HG03025 (cell line): Measurements from ENCODE around the gene ARL8A.
"Not testable (repeated sequence)": the region's sequence is repeated elsewhere in the genome, so short reads cannot be mapped to it uniquely, and the experiment has no call there.

ENCODE experiments used
- ATAC-seq: cut with Tn5 transposase; IDR thresholded peaks from one replicate; pipeline ENCODE4 v1.9.1; 2021; ENCODE audit warnings: mild to moderate bottlenecking, moderate library complexity; ENCODE audit not compliant: unreplicated experiment, low FRiP score

The ARL8A gene

DNA sequence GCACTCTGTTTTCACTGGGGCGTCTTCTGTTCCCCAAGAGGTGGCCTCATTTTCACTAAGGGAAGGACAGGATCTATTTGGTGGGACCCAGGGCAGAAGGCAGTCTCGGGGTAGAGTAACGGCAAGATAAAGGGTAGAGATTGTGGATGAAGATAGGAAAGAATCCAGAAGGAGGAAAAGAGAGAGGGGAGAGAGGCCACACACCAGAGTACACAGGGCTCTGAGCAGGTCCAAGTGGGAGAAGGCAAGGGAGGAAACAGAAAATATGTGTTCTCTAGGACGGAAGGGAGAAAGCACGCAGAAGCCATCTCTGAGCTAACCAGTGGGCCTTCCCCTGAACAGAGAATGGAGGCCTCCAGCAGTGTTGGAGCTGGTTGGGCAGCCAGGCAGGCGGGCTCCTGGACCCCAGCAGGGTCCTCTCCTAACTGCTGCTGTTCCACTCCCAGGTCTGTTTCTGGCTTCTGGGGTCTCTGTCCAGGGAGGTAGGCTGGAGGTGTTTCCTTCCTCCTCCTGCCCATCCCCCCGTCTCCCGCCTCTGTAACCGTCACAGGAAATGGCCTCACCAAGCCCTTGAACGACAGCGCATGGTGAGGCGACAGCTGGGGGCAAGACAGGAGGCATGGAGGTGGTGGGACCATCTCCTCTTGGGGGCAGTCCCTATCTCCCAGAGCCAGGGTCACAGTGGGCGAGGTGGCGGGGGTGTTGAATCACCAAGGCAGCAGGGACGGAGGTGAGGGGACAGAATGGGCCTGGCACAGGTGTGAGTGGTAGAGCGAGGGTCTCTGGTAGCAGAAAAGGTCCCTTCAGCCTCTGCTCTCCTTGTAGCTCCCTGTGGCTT lies 15.2 kb upstream of the ARL8A start:
- ATAC-seq = no peak

GRCh38 chr1:202158810-202159533 lies 14.4 kb upstream of the ARL8A start:
- no peak for ATAC-seq

- no peak for ATAC-seq
Observed at GRCh38 chr1:202157945-202158344, 13.4 kb upstream of the ARL8A start.

DNA sequence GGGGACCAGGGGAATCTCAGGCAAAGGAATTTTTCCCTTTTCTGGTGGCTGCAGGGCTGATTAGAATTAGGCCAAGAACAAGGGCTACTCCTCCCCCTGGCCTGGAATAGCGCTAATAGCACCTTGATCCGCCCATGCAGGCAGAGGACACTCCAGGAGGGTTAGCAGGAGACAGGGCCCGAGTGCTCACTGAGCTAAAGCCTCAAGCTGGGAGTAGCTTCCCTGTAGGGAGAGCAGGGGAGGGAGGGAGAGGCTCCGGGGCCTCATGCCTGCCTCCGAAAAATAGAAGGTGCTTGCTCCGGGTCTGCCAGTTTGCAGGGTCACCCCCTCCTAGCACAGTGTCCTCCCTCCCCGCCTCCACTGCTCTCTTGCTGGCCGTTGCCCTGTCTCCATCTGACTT lies 12.1 kb upstream of the ARL8A start:
- ATAC-seq = no peak

GRCh38 chr1:202155478-202156021 lies 11.0 kb upstream of the ARL8A start:
- no peak for ATAC-seq

DNA sequence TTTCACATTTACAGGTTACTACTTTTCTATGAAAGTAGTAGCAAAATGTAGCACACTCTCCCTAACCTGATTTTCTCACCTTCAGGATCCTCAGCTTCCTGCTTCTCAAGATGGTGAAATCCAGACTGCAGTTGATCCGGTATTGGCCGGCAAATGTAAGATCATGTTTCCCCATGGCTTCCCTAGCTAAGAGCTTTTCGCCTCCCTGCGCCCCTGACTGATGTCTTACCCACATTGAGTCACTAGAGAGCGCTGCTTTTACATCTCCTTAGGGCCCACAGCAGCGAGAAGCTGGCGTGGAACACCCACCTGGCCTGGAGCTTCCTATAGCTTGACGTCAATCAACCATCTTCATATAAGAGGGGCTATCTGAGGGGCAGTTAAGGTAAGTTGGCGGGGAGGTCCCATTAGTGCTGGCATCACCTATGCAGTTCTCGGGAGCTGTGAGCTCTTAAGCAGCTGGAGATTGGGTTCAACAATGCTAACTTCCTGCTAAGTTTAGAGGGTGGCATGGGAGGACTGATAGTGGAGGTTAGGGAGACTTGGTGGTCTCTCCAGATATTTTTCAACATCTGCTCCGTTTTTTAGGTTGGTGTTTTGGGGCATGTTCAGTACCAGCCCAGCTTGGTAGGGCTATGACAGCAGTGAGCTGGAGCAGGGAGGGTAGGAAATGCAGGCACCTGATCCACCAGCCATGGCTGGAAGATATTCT lies 10.4 kb upstream of the ARL8A start:
- no peak for ATAC-seq

DNA sequence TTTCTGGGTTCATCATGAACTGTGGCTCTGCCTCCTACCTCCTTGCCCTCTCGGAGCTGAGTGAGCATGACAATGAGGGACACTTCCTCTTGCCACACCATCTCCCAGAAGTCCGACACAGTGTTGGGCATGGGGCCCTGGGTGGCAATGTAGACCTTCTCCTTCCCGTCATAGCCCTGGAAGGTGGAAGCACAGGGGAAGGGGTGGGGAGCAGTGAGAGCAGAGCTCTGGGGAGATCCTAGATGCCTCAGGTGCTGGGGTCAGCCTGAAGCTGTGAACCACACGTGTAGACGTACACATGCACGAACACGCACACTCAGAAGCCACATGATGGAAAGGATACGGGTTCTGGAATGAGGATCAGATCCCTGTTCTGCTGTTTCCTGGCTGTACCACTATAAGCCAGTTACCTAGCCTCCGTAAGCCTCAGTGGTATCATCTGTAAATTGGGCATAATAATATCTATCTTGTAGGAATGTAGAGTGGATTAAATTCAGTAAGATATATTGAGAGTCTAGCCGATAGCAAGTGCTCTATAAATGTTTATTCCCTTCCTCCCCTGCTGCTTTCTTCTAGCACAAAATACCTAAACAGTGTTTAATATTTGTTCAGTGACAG lies 9.7 kb upstream of the ARL8A start:
- ATAC-seq = no peak

DNA sequence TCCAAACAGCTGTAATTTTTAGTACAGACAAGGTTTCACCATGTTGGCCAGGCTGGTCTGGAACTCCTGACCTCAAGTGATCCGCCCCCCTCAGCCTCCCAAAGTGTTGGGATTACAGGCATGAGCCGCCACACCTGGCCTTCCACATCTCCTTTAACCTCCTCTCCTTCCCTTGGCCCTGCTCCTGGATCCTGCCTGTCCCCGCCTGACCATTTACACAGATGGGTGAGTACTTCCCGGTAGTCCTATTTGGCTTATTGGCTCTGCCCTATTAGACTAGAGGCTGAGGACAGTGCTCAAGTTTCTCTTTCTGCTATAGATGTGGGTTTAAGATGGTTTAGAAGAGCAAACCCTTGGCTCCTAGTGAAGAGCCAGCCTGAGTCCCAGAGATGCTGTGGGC lies 8.7 kb upstream of the ARL8A start:
- ATAC-seq = no peak

GRCh38 chr1:202152399-202152798 lies 7.9 kb upstream of the ARL8A start:
- no peak for ATAC-seq

DNA sequence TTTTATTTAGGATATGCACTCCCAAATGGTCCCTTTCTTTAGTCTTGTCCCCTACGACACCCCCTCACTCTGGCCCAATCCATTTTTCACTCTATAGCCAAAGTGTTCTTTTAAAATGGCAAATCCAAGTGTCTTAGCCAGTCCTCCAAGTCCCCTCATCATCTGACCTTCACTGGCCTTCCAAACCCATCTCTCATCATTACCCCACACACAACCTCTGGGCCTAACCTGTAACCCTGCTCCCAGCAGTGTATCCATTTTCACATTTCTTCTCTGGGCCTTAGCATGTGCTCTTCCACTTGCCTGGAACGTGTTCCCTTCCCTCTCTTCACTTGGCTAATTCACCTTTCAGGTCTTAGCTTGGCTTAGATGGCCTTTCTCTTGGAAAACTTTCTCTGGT lies 6.5 kb upstream of the ARL8A start:
- ATAC-seq = no peak

- ATAC-seq = no peak
Observed at GRCh38 chr1:202150602-202151001, 6.1 kb upstream of the ARL8A start.

DNA sequence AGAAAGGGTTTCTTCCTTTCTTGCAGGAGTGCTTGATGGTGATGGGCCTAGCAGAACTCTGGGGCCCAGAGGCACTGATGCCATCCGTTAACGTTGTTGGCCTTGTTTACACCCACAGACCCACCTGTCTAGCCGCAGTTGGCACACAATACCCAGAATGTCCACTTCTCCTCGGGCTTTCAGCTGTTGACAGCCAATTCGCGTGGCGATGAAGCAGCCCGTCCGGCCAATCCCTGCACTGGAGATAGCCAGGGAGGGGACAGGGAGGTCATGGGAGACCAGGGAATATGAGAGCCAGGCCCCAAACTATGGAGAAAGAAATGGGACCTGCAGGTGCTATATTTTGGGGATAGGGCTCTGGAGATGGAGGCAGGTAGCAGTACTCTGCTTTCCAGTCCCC lies 5.7 kb upstream of the ARL8A start:
- ATAC-seq = no peak

DNA sequence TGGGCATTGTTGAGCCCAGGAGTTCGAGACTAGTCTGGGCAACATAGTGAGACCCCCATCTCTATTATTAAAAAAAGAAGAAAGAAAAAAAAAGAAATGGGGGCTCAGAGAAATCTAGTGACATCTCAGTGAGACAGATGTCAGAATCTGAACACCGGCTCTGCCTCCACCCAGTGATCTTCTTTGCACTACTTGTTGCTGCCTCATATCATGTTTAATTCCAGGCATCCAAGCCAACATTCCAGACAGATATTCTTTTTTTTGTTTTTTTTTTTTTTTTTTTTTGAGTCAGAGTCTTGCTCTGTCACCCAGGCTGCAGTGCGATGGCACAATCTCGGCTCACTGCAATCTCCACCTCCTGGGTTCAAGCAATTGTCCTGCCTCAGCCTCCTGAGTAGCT lies 5.0 kb upstream of the ARL8A start:
- ATAC-seq = no peak

DNA sequence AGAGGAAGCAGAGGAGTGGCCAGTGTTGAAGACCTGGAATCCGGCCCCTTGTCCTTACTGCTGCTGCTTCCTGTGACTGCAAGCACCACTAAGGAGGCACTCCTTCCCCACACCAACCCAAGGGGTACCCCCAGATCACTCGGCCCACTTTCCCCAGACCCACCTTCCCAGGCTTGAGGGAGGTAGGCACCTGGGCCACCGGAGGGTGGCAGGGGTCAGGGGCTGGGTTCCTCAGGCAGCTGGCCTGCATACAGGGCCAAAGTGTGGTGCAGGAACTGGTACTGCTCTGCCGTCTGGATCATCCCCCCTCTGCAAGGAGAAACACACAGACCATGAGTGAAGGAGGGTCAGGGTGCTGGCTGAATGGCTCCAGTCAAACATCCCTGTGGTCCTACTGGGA lies 3.9 kb upstream of the ARL8A start:
- ATAC-seq = no peak

DNA sequence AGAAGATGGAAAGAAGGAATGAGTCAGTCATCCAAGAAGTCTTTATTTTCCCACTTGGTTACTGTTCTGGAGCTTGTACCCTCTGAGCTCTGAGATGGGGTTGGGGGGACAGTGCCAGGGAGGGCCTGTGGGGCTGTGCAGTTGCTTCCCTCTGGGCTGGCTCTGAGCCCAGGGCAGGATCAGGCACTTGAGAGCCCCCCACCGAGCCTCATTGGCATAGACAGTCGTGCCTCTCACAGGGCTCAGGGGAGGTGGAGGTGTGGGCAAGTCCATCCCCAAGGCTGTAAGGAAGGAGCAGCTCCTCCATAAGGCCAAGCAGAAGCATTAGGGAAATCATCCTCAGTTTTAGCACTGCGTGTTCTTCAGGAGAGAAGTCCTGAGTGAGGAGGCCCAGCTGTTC lies 2.5 kb upstream of the ARL8A start:
- no peak for ATAC-seq

DNA sequence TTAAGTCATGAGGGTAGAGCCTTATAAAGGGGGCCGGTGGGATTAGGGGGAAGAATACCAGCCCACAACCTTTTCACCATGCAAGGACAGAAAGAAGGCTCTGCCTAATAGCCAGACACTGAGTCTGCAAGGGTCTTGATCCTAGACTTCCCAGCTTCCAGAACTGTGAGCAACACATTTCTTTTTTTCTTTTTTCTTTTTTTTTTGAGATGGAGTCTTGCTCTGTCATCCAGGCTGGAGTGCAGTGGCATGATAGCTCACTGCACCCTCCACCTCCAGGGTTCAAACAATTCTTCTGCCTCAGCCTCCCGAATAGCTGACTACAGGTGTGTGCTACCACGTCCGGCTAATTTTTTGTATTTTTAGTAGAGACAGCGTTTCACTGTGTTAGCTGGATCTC lies 1.7 kb upstream of the ARL8A start:
- ATAC-seq = no peak

DNA sequence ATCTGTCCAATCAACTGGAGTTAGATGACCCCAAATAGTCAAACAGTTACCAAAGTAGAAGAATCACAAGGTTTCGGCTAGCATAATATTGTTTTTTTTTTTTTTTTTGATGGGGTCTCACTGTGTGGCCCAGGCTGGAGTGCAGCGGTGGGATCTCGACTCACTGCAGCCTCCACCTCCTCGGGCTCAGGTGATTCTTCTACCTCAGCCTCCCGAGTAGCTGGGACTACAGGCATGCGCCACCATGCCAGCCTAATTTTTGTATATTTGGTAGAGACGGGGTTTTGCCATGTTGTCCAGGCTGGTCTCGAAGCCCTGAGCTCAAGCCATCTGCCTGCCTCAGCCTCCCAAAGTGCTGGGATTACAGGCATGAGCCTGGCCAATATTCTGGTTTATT lies 1.2 kb upstream of the ARL8A start:
- ATAC-seq = not testable (repeated sequence)

DNA sequence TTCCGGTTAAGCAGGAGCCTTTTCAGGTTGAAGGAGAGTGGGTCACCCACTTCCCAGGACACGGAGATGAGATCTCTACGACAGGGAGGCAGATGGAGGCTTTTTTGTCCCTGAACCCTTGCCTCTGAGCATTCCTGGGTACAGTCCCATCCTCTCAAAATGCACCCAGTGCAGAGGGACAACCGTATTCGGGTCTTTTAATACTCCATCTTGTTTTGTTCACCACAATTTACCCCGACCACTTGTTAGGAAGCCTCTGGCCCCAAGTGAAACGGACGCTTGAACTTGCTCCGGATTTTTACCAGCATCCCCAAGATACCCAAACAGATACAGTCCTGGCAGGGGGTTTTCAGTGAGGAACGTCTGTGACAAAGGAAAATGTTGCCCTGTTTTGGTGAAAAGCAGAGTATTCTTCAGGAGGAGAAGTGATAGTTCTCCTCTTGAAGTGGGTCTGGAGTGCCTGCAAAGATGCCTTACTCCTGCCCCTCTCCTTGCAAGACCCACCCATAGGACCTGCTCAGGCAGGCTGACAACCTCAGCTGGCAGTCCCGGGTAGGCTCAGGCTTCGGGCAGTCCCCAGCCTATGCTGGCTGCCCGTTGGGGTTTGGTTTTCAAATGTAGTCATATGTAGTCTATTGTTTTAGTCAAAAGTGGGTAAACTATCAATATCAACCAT lies 669 bp upstream of the ARL8A start:
- no peak for ATAC-seq

DNA sequence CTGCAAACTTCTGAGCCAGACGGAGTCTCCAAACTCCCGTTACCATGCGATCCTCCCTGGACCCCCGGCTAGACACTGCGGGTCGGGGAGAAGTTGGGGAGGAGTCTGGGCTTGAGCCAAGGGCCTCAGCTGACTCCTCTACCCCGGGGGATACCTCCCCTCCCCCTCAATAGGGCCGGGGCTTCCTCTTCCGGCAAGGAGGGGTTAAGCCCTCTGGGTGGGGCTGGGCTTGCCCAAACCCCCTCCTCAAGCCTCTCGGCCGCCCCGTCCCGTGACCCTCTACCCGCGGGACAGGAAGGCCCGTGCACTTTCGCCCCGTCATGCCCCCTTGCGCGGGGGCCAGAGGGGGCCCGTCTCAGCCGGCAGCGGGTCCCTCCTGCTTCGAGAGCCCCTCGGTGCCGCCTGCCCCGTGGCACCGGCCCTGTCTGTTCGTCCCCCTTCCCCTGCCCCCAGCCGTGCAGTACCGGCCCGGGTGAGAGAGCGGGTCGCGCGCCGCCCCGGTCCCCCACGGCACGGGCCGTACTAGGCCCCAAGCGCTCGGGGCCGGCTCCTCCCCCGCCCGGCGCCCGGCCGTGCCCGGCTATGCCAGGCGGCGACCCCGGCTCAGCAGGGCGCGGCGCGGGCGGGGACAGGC lies 652 bp downstream of the ARL8A start:
- ATAC-seq = no peak
